HUES64 (cell line): Measurements from ENCODE around the gene POLR1H.

Source experiments
- H3K27ac ChIP-seq: 2 replicates; pipeline ENCODE4 v1.7.0; 2013; ENCODE audit warnings: low read depth, low read length, inconsistent platforms
- H3K27me3 ChIP-seq: 2 replicates; pipeline ENCODE4 v1.6.1; 2013; ENCODE audit warnings: mild to moderate bottlenecking, low read length; ENCODE audit not compliant: insufficient read depth
- H3K36me3 ChIP-seq: 2 replicates; pipeline ENCODE4 v1.6.1; 2013; ENCODE audit warnings: mild to moderate bottlenecking, low read length; ENCODE audit not compliant: insufficient read depth
- H3K4me1 ChIP-seq: 2 replicates; pipeline ENCODE4 v1.6.1; 2013; ENCODE audit warnings: mild to moderate bottlenecking, low read length, moderate library complexity; ENCODE audit not compliant: insufficient read depth
- H3K4me3 ChIP-seq: 2 replicates; pipeline ENCODE4 v1.5.1; 2013; ENCODE audit warnings: mild to moderate bottlenecking, low read length, moderate library complexity
- H3K9ac ChIP-seq: 2 replicates; pipeline ENCODE4 v1.6.1; 2013; ENCODE audit warnings: mild to moderate bottlenecking, low read depth, low read length
- H3K9me3 ChIP-seq: 2 replicates; pipeline ENCODE4 v1.6.1; 2013; ENCODE audit warnings: low read depth, low read length; ENCODE audit not compliant: insufficient read depth
- WGBS: fragments of 150-250, 120-280 bp; methylation state at CpG from one replicate; pipeline ENCODE4 v1.1.7; 2013; ENCODE audit warnings: missing lambda C conversion rate; 5-methylcytosine and 5-hydroxymethylcytosine counted together

POLR1H gene

GRCh38 chr6:30037182-30037788 lies 23.8 kb upstream of the POLR1H start:
- 41% methylated on average over 4 of the region's 4 CpGs for WGBS
- H3K4me3 ChIP-seq = no peak overlapping the region

GRCh38 chr6:30041221-30041620 lies 19.8 kb upstream of the POLR1H start:
- Histone ChIP-seq H3K4me3 (no peak overlapping the region), H3K27me3 (no peaks in the 10 kb centered on the region), H3K27ac (no peak overlapping the region), H3K4me1 (no peaks in the 10 kb centered on the region), H3K36me3 (no peaks in the 10 kb centered on the region), H3K9me3 (no peaks in the 10 kb centered on the region), H3K9ac (no peak overlapping the region)
- WGBS = 95% methylated on average over 6 of the region's 6 CpGs

More at GRCh38 chr6:30037182-30037788, 23.8 kb upstream of the POLR1H start:
- Histone ChIP-seq H3K27me3 (no peaks in the 10 kb centered on the region), H3K9me3 (no peaks in the 10 kb centered on the region), H3K9ac (no peak overlapping the region), H3K27ac (no peak overlapping the region), H3K36me3 (no peaks in the 10 kb centered on the region), H3K4me1 (no peaks in the 10 kb centered on the region)

- H3K9ac ChIP-seq = no peak overlapping the region
- no peak overlapping the region for H3K4me3 ChIP-seq
- H3K27me3 ChIP-seq = no peaks in the 10 kb centered on the region
- H3K9me3 ChIP-seq = no peaks in the 10 kb centered on the region
- H3K36me3 ChIP-seq = no peaks in the 10 kb centered on the region
- 81% methylated on average over 3 of the region's 4 CpGs for WGBS
- H3K27ac ChIP-seq = no peak overlapping the region
- H3K4me1 ChIP-seq = no peaks in the 10 kb centered on the region
Observed at GRCh38 chr6:30041821-30042220, 19.2 kb upstream of the POLR1H start.

GRCh38 chr6:30042476-30042875 lies 18.6 kb upstream of the POLR1H start:
- Histone ChIP-seq H3K4me1 (no peaks in the 10 kb centered on the region), H3K4me3 (no peak overlapping the region), H3K36me3 (no peaks in the 10 kb centered on the region), H3K9ac (no peak overlapping the region), H3K27me3 (no peaks in the 10 kb centered on the region), H3K27ac (no peak overlapping the region), H3K9me3 (no peaks in the 10 kb centered on the region)
- 94% methylated on average over 1 of the region's 1 CpG for WGBS

- 63% methylated on average over 1 of the region's 1 CpG for WGBS
- H3K9me3 ChIP-seq = no peaks in the 10 kb centered on the region
Observed at GRCh38 chr6:30042914-30043313, 18.2 kb upstream of the POLR1H start.

GRCh38 chr6:30043744-30044143 lies 17.3 kb upstream of the POLR1H start:
- Histone ChIP-seq H3K9ac (no peak overlapping the region), H3K27me3 (no peaks in the 10 kb centered on the region), H3K27ac (no peak overlapping the region), H3K9me3 (no peaks in the 10 kb centered on the region), H3K4me1 (no peaks in the 10 kb centered on the region), H3K4me3 (no peak overlapping the region), H3K36me3 (no peaks in the 10 kb centered on the region)
- 90% methylated on average over 2 of the region's 2 CpGs for WGBS

More at GRCh38 chr6:30042914-30043313, 18.2 kb upstream of the POLR1H start:
- no peak overlapping the region for H3K27ac ChIP-seq
- no peak overlapping the region for H3K4me3 ChIP-seq
- H3K9ac ChIP-seq = no peak overlapping the region
- H3K4me1 ChIP-seq = no peaks in the 10 kb centered on the region
- no peaks in the 10 kb centered on the region for H3K27me3 ChIP-seq
- H3K36me3 ChIP-seq = no peaks in the 10 kb centered on the region

GRCh38 chr6:30044630-30045029 lies 16.4 kb upstream of the POLR1H start:
- no peaks in the 10 kb centered on the region for H3K9me3 ChIP-seq
- no peak overlapping the region for H3K9ac ChIP-seq
- 88% methylated on average over 1 of the region's 2 CpGs for WGBS
- H3K36me3 ChIP-seq = no peaks in the 10 kb centered on the region
- no peaks in the 10 kb centered on the region for H3K4me1 ChIP-seq
- H3K4me3 ChIP-seq = no peak overlapping the region
- no peaks in the 10 kb centered on the region for H3K27me3 ChIP-seq
- H3K27ac ChIP-seq = no peak overlapping the region

- WGBS = 68% methylated on average over 2 of the region's 2 CpGs
- Histone ChIP-seq H3K27ac (no peak overlapping the region), H3K27me3 (no peaks in the 10 kb centered on the region), H3K4me3 (no peak overlapping the region), H3K9ac (no peak overlapping the region), H3K4me1 (no peaks in the 10 kb centered on the region), H3K36me3 (no peaks in the 10 kb centered on the region), H3K9me3 (no peaks in the 10 kb centered on the region)
Observed at GRCh38 chr6:30047220-30047619, 13.8 kb upstream of the POLR1H start.

GRCh38 chr6:30053682-30054081 lies 7.4 kb upstream of the POLR1H start:
- Histone ChIP-seq H3K27ac (no peak overlapping the region), H3K4me3 (no peak overlapping the region), H3K4me1 (no peaks in the 10 kb centered on the region), H3K36me3 (0 out of 2 replicates have a peak, but pooled peaks cover 2% of the 10 kb centered on the region), H3K9ac (no peak overlapping the region), H3K9me3 (no peaks in the 10 kb centered on the region), H3K27me3 (no peaks in the 10 kb centered on the region)
- WGBS = 82% methylated on average over 3 of the region's 3 CpGs

GRCh38 chr6:30055513-30055912 lies 5.6 kb upstream of the POLR1H start:
- H3K9me3 ChIP-seq = no peaks in the 10 kb centered on the region
- no peak overlapping the region for H3K27ac ChIP-seq
- 0 out of 2 replicates have a peak, but pooled peaks cover 2% of the 10 kb centered on the region for H3K36me3 ChIP-seq
- H3K27me3 ChIP-seq = no peaks in the 10 kb centered on the region
- no peak overlapping the region for H3K4me3 ChIP-seq
- 74% methylated on average over 1 of the region's 1 CpG for WGBS
- peaks cover 3% of the 10 kb centered on the region; the same call in 1 of the 2 replicates for H3K4me1 ChIP-seq
- H3K9ac ChIP-seq = no peak overlapping the region

GRCh38 chr6:30060606-30061091 lies 416 bp upstream of the POLR1H start:
- Histone ChIP-seq H3K27ac (peak overlapping the region; percentile 53), H3K4me1 (peaks cover 3% of the 10 kb centered on the region; the same call in 1 of the 2 replicates), H3K4me3 (peak overlapping the region; percentile 89), H3K36me3 (peaks cover 15% of the 10 kb centered on the region), H3K27me3 (no peaks in the 10 kb centered on the region), H3K9ac (peak overlapping the region; percentile 85), H3K9me3 (no peaks in the 10 kb centered on the region)
- 1% methylated on average over 24 of the region's 24 CpGs for WGBS
